ENCODE measurements around the gene MYO5A.
A peak's percentile ranks its signal among the peaks of the same experiment; 100 is the strongest.

The MYO5A gene

GRCh38 chr15:52415628-52416027 is 113.1 kb downstream of the MYO5A start:
- DNase-seq = no peak

- DNase-seq = no peak
Measured at GRCh38 chr15:52414936-52415335, 113.7 kb downstream of the MYO5A start.

GRCh38 chr15:52408823-52409222 is 119.9 kb downstream of the MYO5A start:
- no peak for DNase-seq

GRCh38 chr15:52407374-52407773 is 121.3 kb downstream of the MYO5A start:
- DNase-seq = no peak

- DNase-seq = no peak
Measured at GRCh38 chr15:52406601-52407000, 122.1 kb downstream of the MYO5A start.

GRCh38 chr15:52405856-52406255 is 122.8 kb downstream of the MYO5A start:
- no peak for DNase-seq

GRCh38 chr15:52397118-52397517 is 131.6 kb downstream of the MYO5A start:
- no peak for DNase-seq

- DNase-seq = no peak
Measured at GRCh38 chr15:52394118-52394517, 134.6 kb downstream of the MYO5A start.

- peak; percentile 74 for DNase-seq
Measured at GRCh38 chr15:52392008-52392687, 136.5 kb downstream of the MYO5A start.

- DNase-seq = no peak
Measured at GRCh38 chr15:52391069-52391468, 137.6 kb downstream of the MYO5A start.

- DNase-seq = no peak
Measured at GRCh38 chr15:52385670-52386069, 143.0 kb downstream of the MYO5A start.

- no peak for DNase-seq
Measured at GRCh38 chr15:52383100-52383588, 145.5 kb downstream of the MYO5A start.

GRCh38 chr15:52382647-52383046 is 146.0 kb downstream of the MYO5A start:
- DNase-seq = no peak

GRCh38 chr15:52379395-52380106 is 149.1 kb downstream of the MYO5A start:
- DNase-seq = no peak

- DNase-seq = no peak
Measured at GRCh38 chr15:52378746-52379394, 149.8 kb downstream of the MYO5A start.

- no peak for DNase-seq
Measured at GRCh38 chr15:52370010-52370409, 158.7 kb downstream of the MYO5A start.

GRCh38 chr15:52369455-52369854 is 159.2 kb downstream of the MYO5A start:
- DNase-seq = no peak

- no peak for DNase-seq
Measured at GRCh38 chr15:52369030-52369429, 159.7 kb downstream of the MYO5A start.

- peak; percentile 81 for DNase-seq
Measured at GRCh38 chr15:52368402-52368801, 160.3 kb downstream of the MYO5A start.

- no peak for DNase-seq
Measured at GRCh38 chr15:52362497-52362896, 166.2 kb downstream of the MYO5A start.

GRCh38 chr15:52361975-52362494 is 166.6 kb downstream of the MYO5A start:
- DNase-seq = no peak

- DNase-seq = no peak
Measured at GRCh38 chr15:52361494-52361893, 167.2 kb downstream of the MYO5A start.

Measured in islet precursor cell (in vitro differentiated cells).